Esophagus squamous epithelium (tissue), 5 donors: Measurements from ENCODE around the gene SNPH. TPM values are rescaled to one million over a fixed set of nuclear protein-coding genes. Genes with fewer than 3 reads are reported as not detected.
A peak's percentile ranks its signal among the peaks of the same experiment; 100 is the strongest.

Experiments
- DNase-seq: peaks from one replicate; lab custom pipeline; 2025; lab: John Stamatoyannopoulos, UW
- H3K27ac ChIP-seq, 4 donors: fragments of 200-600 bp; sonication (generic); one replicate each; pipeline ENCODE4 v1.5.1; 2016 to 2019; ENCODE audit warnings: mild to moderate bottlenecking in 1 of 4
- H3K27me3 ChIP-seq, 4 donors: fragments of 200-600 bp; sonication (generic); 1 replicate in 3 of 4; 2 replicates in 1 of 4; pipeline versions ENCODE4 v1.5.1 to v1.6.0; 2017 to 2021; ENCODE audit warnings: antibody characterized with exemption in 1 of 4
- H3K36me3 ChIP-seq, 3 donors: fragments of 200-600 bp; sonication (generic); one replicate each; pipeline ENCODE4 v1.5.1; 2016 to 2019
- H3K4me1 ChIP-seq, 3 donors: fragments of 200-600 bp; sonication (generic); one replicate each; pipeline ENCODE4 v1.5.1; 2017 to 2019
- H3K4me3 ChIP-seq, 4 donors: fragments of 200-600 bp; sonication (generic); 1 replicate in 3 of 4; 2 replicates in 1 of 4; pipeline ENCODE4 v1.5.1; 2016 to 2019; ENCODE audit warnings: mild to moderate bottlenecking in 2 of 4, moderate library complexity in 1 of 4
- H3K9me3 ChIP-seq, 3 donors: fragments of 200-600 bp; sonication (generic); one replicate each; pipeline ENCODE4 v1.5.1; 2016 to 2019
- CTCF ChIP-seq, 6 experiments: fragments of 450-650 bp in 4 of 6; fragments of 200-600 bp in 2 of 6; sonication (generic) in 2 of 6; IDR thresholded peaks; one replicate each; pipeline ENCODE4 v1.5.1; 2016 to 2019; ENCODE audit warnings: antibody characterized with exemption in 6 of 6, mild to moderate bottlenecking in 4 of 6, moderate library complexity in 4 of 6
- POLR2A ChIP-seq, 4 donors: fragments of 450-650 bp; IDR thresholded peaks; one replicate each; pipeline ENCODE4 v1.6.1; 2017; ENCODE audit warnings: antibody characterized with exemption in 4 of 4, mild to moderate bottlenecking in 4 of 4, moderate library complexity in 3 of 4
- WGBS, 2 donors: methylation state at CpG; one replicate each; pipeline ENCODE4 v1.1.5; 2018; 5-methylcytosine and 5-hydroxymethylcytosine counted together
- intact Hi-C: fragments of 100-400 bp; cut with DNase I; formaldehyde crosslinking; loops from one replicate; pipeline ENCODE4 v1.15.0; 2022
- total RNA-seq, 4 donors: library from RNA; depleted of rRNA; stranded (reverse); fragments of >200 nt; gene quantifications; one replicate each; pipeline ENCODE4 v1.1.0, GENCODE V29; 2016
- donor health status: DM: yes; HTN: yes; CAD: no.

Gene SNPH
- total RNA-seq, 4 donors from 2014 or later, result 0.83 to 2.5 (median 1.5) TPM

DNA sequence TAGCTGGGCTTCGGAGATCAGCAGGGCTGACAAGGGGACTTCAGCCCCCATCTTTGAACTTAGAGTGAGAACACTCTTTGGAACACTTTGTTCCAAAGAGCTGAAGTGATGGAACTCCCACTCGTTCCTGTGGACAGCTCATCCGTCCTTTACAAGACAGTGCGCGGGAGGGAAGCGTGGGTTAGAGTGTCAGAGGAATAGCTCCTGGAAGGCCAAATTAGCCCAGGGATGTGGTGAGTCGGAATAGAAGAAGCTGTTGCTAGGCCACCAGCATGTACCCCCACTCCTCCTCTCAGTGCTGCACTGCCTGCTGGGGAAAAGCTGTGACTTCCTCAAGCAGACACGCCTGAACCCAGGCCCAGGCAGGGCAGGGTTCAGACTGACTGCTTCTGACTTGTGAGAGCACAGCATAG is 61.2 kb downstream of the SNPH start:
- H3K36me3 ChIP-seq, result peaks cover 0 to 2% (median 0%) of the 10 kb centered on the region in 3 donors
- H3K9me3 ChIP-seq, result no peaks in the 10 kb centered on the region
- intact Hi-C loops, result no loop called here
- no peaks in the 10 kb centered on the region for H3K27me3 ChIP-seq
- TF ChIP-seq CTCF (IDR thresholded peaks at IDR 0.05) (no peak), POLR2A (IDR thresholded peaks at IDR 0.05) (peak in 1 of 4 donors; percentile 54)
- H3K27ac ChIP-seq, result peak overlapping the region; percentile 96 to 99 (median 98)
- peaks cover 48 to 90% (median 65%) of the 10 kb centered on the region in 3 donors for H3K4me1 ChIP-seq
- WGBS, 2 donors, result 31 to 43% methylated on average over 3 to 6 of the region's 8 CpGs
- no peak for DNase-seq
- peak overlapping the region; percentile 27 to 95 (median 82) for H3K4me3 ChIP-seq

GRCh38 chr20:1327827-1328679 is 62.0 kb downstream of the SNPH start:
- TF ChIP-seq CTCF (IDR thresholded peaks at IDR 0.05) (no peak), POLR2A (IDR thresholded peaks at IDR 0.05) (no peak)
- no peak for DNase-seq
- H3K27ac ChIP-seq, result peak overlapping the region; percentile 96 to 99 (median 98)
- peaks cover 48 to 89% (median 60%) of the 10 kb centered on the region in 3 donors for H3K4me1 ChIP-seq
- peak overlapping the region; percentile 27 to 95 (median 82) for H3K4me3 ChIP-seq
- peaks cover 0 to 10% (median 0%) of the 10 kb centered on the region in 3 donors for H3K36me3 ChIP-seq
- intact Hi-C loops, result no loop called here
- no peaks in the 10 kb centered on the region for H3K9me3 ChIP-seq
- WGBS, 2 donors, result 70 to 79% methylated on average over 6 of the region's 7 CpGs
- H3K27me3 ChIP-seq, result no peaks in the 10 kb centered on the region

DNA sequence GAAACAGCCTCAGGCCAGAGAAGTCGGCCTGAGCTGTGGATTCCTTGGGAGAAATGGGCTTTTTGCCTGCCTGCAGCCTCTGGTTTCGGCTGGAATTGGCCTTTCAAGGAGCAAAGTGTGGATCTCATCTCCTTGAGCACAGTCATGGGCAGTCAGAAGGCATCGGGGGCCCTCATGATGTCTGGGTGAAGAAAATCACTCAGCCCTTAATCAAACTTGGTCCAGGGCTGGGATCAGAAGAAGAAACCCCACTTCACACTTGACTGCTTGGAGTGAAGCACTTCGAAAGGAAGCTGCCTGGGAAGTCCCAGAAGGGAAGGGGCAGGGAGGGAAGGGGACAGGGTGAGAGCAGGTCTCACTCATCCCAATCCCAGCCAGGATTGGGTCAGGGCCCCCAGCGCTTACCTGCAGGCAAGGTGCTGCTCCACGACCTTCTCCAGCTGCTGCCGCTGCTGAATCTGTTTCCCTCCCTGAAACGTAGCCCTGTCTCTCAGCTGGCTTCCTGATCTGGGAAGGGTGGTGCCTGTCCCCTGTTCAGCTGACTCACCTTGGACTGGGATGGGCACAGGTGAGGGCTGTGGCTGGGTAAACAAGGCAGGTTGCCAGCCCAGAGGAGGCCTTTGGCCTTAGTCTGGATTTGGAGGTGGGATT is 62.7 kb downstream of the SNPH start, which contains the start of gene SDCBP2:
Gene SDCBP2, minus strand, starts transcription at position 460 of the 651 bp plus-strand sequence. CDS start 8,723 bp downstream, outside the sequence.
- H3K4me1 ChIP-seq, result peaks cover 48 to 86% (median 56%) of the 10 kb centered on the region in 3 donors
- 42 to 71% methylated on average over 2 to 4 of the region's 8 CpGs for WGBS, 2 donors
- H3K9me3 ChIP-seq, result no peaks in the 10 kb centered on the region
- no peaks in the 10 kb centered on the region for H3K27me3 ChIP-seq
- peaks cover 0 to 17% (median 0%) of the 10 kb centered on the region in 3 donors for H3K36me3 ChIP-seq
- peak within 1 kb of the TSS; percentile 27 to 95 (median 82) for H3K4me3 ChIP-seq
- peak within 1 kb of the TSS; percentile 96 to 99 (median 98) for H3K27ac ChIP-seq
- no peak for DNase-seq
- TF ChIP-seq CTCF (IDR thresholded peaks at IDR 0.05) (no peak), POLR2A (IDR thresholded peaks at IDR 0.05) (peak in 3 of 4 donors; percentile 73 to 86 (median 75))
- intact Hi-C loops, result no loop called here

DNA sequence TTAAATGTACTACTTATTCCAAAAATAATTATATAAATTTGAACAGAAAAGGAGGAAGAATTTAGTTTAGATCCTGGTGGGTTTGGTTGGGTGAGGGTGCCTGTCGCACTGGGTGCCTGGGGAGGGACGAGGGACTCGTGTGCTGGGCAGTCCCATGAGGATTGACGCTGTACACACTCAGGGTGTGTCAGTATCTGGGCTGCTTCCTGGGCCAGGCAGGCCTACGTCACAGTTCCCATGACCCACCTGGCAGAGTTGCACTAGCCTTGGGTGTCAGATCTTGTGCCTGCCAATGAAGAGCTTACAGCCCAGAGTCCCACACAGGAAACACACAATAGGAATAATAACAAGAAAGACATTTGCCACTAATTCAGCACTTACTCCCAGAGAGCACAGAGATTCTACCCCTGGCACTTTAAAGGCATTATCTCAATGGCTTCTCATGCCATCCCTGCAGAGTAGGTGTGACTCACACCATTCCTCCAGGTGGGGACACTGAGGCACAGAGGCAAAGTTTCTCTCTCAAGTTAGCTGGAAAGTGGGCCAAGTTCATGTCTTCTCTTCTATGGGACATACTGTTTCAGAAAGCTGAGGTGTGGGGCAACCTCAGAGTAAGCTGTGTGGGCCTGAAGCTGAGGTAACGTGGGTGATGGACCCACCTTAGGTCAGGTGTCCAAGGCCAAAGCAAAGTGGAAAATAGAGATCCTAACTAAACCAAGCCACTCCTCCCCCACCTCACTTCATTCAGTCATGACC is 64.2 kb downstream of the SNPH start:
- 35 to 58% methylated on average over 6 of the region's 6 CpGs for WGBS, 2 donors
- DNase-seq, result no peak
- intact Hi-C loops, result no loop called here

More for the DNA sequence above, 64.2 kb downstream of the SNPH start:
- TF ChIP-seq POLR2A (IDR thresholded peaks at IDR 0.05) (peak in 1 of 4 donors; percentile 44), CTCF (IDR thresholded peaks at IDR 0.05) (no peak)
- Histone ChIP-seq H3K4me1 (peaks cover 47 to 84% (median 48%) of the 10 kb centered on the region in 3 donors), H3K36me3 (peaks cover 0 to 22% (median 0%) of the 10 kb centered on the region in 3 donors), H3K9me3 (no peaks in the 10 kb centered on the region), H3K27ac (peak overlapping the region; percentile 90 to 99 (median 98)), H3K27me3 (no peaks in the 10 kb centered on the region), H3K4me3 (no peak overlapping the region)
